Activated CD8-positive, alpha-beta memory T cell treated with anti-CD3 and anti-CD28 coated beads for 36 hours (primary cell): ENCODE measurements around the gene NALCN. TPM values are rescaled to one million over a fixed set of nuclear protein-coding genes. Genes with fewer than 3 reads are reported as not detected.
"Not testable (repeated sequence)": the region's sequence is repeated elsewhere in the genome, so short reads cannot be mapped to it uniquely, and the experiment has no call there.

Experiments used
- CTCF ChIA-PET: fragments of 350-600 bp; sonication (Branson Sonifier 250); formaldehyde crosslinking; loops from one replicate; lab custom pipeline; 2021; ENCODE audit warnings: antibody characterized with exemption; lab: Charles Lee
- POLR2A ChIA-PET: fragments of 350-600 bp; sonication (Branson Sonifier 250); formaldehyde crosslinking; loops from one replicate; lab custom pipeline; 2021; ENCODE audit warnings: antibody characterized with exemption; lab: Charles Lee
- total RNA-seq, 2 experiments: library from RNA; stranded (reverse); gene quantifications; one replicate each; pipeline ENCODE4 v1.2.3, GENCODE V29; 2021

NALCN gene
- total RNA-seq, 2 experiments from 2014 or later: not detected

GRCh38 chr13:101346942-101347728 lies 69.2 kb downstream of the NALCN start:
- POLR2A ChIA-PET: no interaction called here
- CTCF ChIA-PET: no interaction called here

- POLR2A ChIA-PET: no interaction called here
- CTCF ChIA-PET: no interaction called here
Measured at GRCh38 chr13:101346161-101346560, 70.1 kb downstream of the NALCN start.

GRCh38 chr13:101343128-101343787 lies 73.0 kb downstream of the NALCN start:
- CTCF ChIA-PET: no interaction called here

GRCh38 chr13:101341464-101341863 lies 74.8 kb downstream of the NALCN start:
- ChIA-PET CTCF (no interaction called here), POLR2A (no interaction called here)

More at GRCh38 chr13:101343128-101343787, 73.0 kb downstream of the NALCN start:
- POLR2A ChIA-PET: no interaction called here

- POLR2A ChIA-PET: no interaction called here
- CTCF ChIA-PET: no interaction called here
Measured at GRCh38 chr13:101339202-101339601, 77.1 kb downstream of the NALCN start.

GRCh38 chr13:101332583-101332982 lies 83.7 kb downstream of the NALCN start:
- ChIA-PET CTCF (interaction anchor here (0.7 kb wide), 1 partner anchor 52 kb away, joined by 6 read pairs; no protein-coding TSS in a partner anchor), POLR2A (no interaction called here)

- CTCF ChIA-PET: no interaction called here
- POLR2A ChIA-PET: no interaction called here
Measured at GRCh38 chr13:101331731-101332130, 84.6 kb downstream of the NALCN start.

- CTCF ChIA-PET: no interaction called here
- POLR2A ChIA-PET: no interaction called here
Measured at GRCh38 chr13:101327871-101328270, 88.4 kb downstream of the NALCN start.

GRCh38 chr13:101326710-101327109 lies 89.6 kb downstream of the NALCN start:
- ChIA-PET CTCF (no interaction called here), POLR2A (no interaction called here)

GRCh38 chr13:101325423-101325822 lies 90.9 kb downstream of the NALCN start:
- POLR2A ChIA-PET: no interaction called here
- CTCF ChIA-PET: no interaction called here

- ChIA-PET CTCF (no interaction called here), POLR2A (no interaction called here)
Measured at GRCh38 chr13:101323601-101324000, 92.7 kb downstream of the NALCN start.

GRCh38 chr13:101317986-101318523 lies 98.3 kb downstream of the NALCN start:
- ChIA-PET POLR2A (no interaction called here), CTCF (no interaction called here)

GRCh38 chr13:101313479-101313878 lies 102.8 kb downstream of the NALCN start:
- POLR2A ChIA-PET, CTCF ChIA-PET: not testable (repeated sequence)

- POLR2A ChIA-PET: no interaction called here
Measured at GRCh38 chr13:101309014-101309619, 107.2 kb downstream of the NALCN start.

GRCh38 chr13:101308247-101309013 lies 107.9 kb downstream of the NALCN start:
- ChIA-PET CTCF (interaction anchor here (0.5 kb wide), 1 partner anchor 130 kb away, joined by 3 read pairs; no protein-coding TSS in a partner anchor), POLR2A (no interaction called here)

More at GRCh38 chr13:101309014-101309619, 107.2 kb downstream of the NALCN start:
- CTCF ChIA-PET: no interaction called here

- POLR2A ChIA-PET: no interaction called here
Measured at GRCh38 chr13:101307181-101307701, 109.1 kb downstream of the NALCN start.

GRCh38 chr13:101306773-101307172 lies 109.5 kb downstream of the NALCN start:
- CTCF ChIA-PET: no interaction called here

More at GRCh38 chr13:101307181-101307701, 109.1 kb downstream of the NALCN start:
- CTCF ChIA-PET: no interaction called here

GRCh38 chr13:101305981-101306411 lies 110.3 kb downstream of the NALCN start:
- CTCF ChIA-PET: no interaction called here

More at GRCh38 chr13:101306773-101307172, 109.5 kb downstream of the NALCN start:
- POLR2A ChIA-PET: no interaction called here

GRCh38 chr13:101303521-101303920 lies 112.8 kb downstream of the NALCN start:
- POLR2A ChIA-PET: interaction anchor here (0.6 kb wide), 1 partner anchor 159 kb away, joined by 3 read pairs; no protein-coding TSS in a partner anchor
- CTCF ChIA-PET: no interaction called here

More at GRCh38 chr13:101305981-101306411, 110.3 kb downstream of the NALCN start:
- POLR2A ChIA-PET: no interaction called here
